Fibroblast of lung (primary cell): ENCODE measurements around the gene WASF3.

Experiments used
- CTCF ChIP-seq, 2 donors: IDR thresholded peaks in 1 of 2; conservative IDR thresholded peaks in 1 of 2; 1 replicate in 1 of 2; 2 replicates in 1 of 2; pipeline ENCODE4 v1.5.1; 2011 to 2012; ENCODE audit warnings: low read length in 2 of 2, control low read depth in 1 of 2, inconsistent platforms in 1 of 2, low read depth in 1 of 2, mild to moderate bottlenecking in 1 of 2
- EZH2 ChIP-seq: IDR thresholded peaks from 2 replicates; pipeline ENCODE4 v1.5.1; 2012; ENCODE audit warnings: low read length, control low read depth, mild to moderate bottlenecking; ENCODE audit errors: missing control alignments

DNA sequence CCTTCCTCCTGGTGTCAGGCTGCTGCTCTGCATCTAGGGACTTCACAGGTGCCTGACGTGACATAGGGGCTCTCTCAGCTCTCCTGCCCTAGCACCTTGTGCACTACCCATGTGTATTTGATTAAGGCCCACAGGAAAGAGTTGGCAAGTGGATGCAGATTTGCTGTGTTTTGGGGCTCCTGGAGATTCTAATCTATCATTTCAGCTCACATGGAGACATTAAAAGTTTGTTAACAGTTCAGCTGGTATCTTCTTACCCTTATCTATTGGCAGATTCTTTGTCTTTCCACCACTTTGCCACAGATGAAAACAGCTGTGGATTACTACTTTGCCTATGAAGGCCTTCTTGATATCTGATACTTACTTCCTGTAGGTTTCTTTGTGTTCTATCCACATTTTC, 41.9 kb downstream of the WASF3 start:
- TF ChIP-seq CTCF (conservative IDR thresholded peaks at IDR 0.05 in 1 of 2, IDR thresholded peaks at IDR 0.05 in 1 of 2; ENCODE audit: low read depth in 1 of 2, low read length in 2 of 2), result no peak
- no peak for TF ChIP-seq EZH2
